Suprapubic skin (tissue), 4 donors: ENCODE measurements around the gene WDR5. TPM values are rescaled to one million over a fixed set of nuclear protein-coding genes. Genes with fewer than 3 reads are reported as not detected.

ENCODE experiments used
- DNase-seq, 2 donors: peaks; one replicate each; pipeline ENCODE4 v3.0.0-alpha.2; 2019; ENCODE audit warnings: low spot score in 2 of 2
- H3K27ac ChIP-seq: fragments of 200-600 bp; sonication (generic); one replicate; pipeline ENCODE4 v1.5.1; 2019
- H3K27me3 ChIP-seq: fragments of 200-600 bp; sonication (generic); one replicate; pipeline ENCODE4 v1.5.1; 2019
- H3K36me3 ChIP-seq: fragments of 200-600 bp; sonication (generic); one replicate; pipeline ENCODE4 v1.5.1; 2019
- H3K4me1 ChIP-seq: fragments of 200-600 bp; sonication (generic); one replicate; pipeline ENCODE4 v1.5.1; 2019
- H3K4me3 ChIP-seq: fragments of 200-600 bp; sonication (generic); one replicate; pipeline ENCODE4 v1.5.1; 2019; ENCODE audit warnings: mild to moderate bottlenecking
- H3K9me3 ChIP-seq: fragments of 200-600 bp; sonication (generic); one replicate; pipeline ENCODE4 v1.5.1; 2019
- EP300 ChIP-seq: sonication (generic); formaldehyde crosslinking; IDR thresholded peaks from one replicate; pipeline ENCODE4 v1.6.1; 2017; ENCODE audit warnings: antibody characterized with exemption
- POLR2A ChIP-seq, 2 donors: fragments of 450-650 bp; IDR thresholded peaks; one replicate each; pipeline ENCODE4 v1.6.1; 2017; ENCODE audit warnings: antibody characterized with exemption in 2 of 2, mild to moderate bottlenecking in 2 of 2, moderate library complexity in 2 of 2
- POLR2AphosphoS5 ChIP-seq, 3 donors: sonication (generic); formaldehyde crosslinking; IDR thresholded peaks; one replicate each; pipeline ENCODE4 v1.6.1; 2017; ENCODE audit warnings: antibody characterized with exemption in 3 of 3
- WGBS: methylation state at CpG from one replicate; pipeline ENCODE4 v1.1.5; 2018; 5-methylcytosine and 5-hydroxymethylcytosine counted together
- total RNA-seq, 4 donors: library from RNA; depleted of rRNA; stranded (reverse); fragments of >200 nt; gene quantifications; one replicate each; pipeline ENCODE4 v1.1.0, GENCODE V29; 2016
- TF ChIP-seq, protein P1 (sequence below), 2 donors: fragments of 200-600 bp in 1 of 2; fragments of 450-650 bp in 1 of 2; sonication (generic) in 1 of 2; IDR thresholded peaks; one replicate each; pipeline ENCODE4 v1.5.1; 2016 to 2019; ENCODE audit warnings: antibody characterized with exemption in 2 of 2, mild to moderate bottlenecking in 1 of 2, moderate library complexity in 1 of 2

The WDR5 gene
- total RNA-seq, 4 donors from 2014 or later, result 21.7 to 37.8 (median 26.5) TPM

DNA sequence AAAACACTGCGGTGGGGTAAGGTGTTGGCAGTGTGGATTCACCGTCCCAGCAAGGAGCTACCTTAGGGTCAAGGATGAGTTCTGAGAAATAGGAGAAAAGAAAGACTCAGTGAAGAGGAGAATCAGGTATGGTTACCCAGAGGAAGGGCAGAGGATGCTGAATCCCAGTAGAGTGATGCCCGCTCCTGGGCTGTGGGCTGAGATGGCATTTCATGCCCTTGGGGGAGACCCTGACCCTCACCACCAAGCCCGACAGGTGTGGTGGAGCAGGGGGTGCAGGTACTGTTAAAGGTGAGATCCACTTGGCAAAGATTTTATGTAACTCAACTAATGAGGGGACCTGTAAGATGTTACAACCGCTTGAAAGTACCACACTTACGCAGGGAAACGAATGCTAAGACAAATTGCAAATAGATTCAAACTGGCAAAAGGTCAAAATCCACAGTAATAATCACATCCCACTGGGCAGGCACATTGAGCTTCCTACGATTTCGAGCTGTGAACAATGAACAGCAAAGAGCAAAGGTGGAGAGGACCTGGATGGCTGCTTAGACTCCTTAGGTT is 26.4 kb downstream of the WDR5 start:
- peaks cover 27% of the 10 kb centered on the region for H3K36me3 ChIP-seq
- no peak overlapping the region for H3K4me3 ChIP-seq
- H3K9me3 ChIP-seq, result no peaks in the 10 kb centered on the region
- H3K4me1 ChIP-seq, result peaks cover 7% of the 10 kb centered on the region
- DNase-seq, result no peak
- TF ChIP-seq, protein P1, sequence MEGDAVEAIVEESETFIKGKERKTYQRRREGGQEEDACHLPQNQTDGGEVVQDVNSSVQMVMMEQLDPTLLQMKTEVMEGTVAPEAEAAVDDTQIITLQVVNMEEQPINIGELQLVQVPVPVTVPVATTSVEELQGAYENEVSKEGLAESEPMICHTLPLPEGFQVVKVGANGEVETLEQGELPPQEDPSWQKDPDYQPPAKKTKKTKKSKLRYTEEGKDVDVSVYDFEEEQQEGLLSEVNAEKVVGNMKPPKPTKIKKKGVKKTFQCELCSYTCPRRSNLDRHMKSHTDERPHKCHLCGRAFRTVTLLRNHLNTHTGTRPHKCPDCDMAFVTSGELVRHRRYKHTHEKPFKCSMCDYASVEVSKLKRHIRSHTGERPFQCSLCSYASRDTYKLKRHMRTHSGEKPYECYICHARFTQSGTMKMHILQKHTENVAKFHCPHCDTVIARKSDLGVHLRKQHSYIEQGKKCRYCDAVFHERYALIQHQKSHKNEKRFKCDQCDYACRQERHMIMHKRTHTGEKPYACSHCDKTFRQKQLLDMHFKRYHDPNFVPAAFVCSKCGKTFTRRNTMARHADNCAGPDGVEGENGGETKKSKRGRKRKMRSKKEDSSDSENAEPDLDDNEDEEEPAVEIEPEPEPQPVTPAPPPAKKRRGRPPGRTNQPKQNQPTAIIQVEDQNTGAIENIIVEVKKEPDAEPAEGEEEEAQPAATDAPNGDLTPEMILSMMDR (IDR thresholded peaks at IDR 0.05), result no peak
- TF ChIP-seq EP300, result no peak
- no peak for TF ChIP-seq POLR2AphosphoS5 (IDR thresholded peaks at IDR 0.05)
- no peak for TF ChIP-seq POLR2A (IDR thresholded peaks at IDR 0.05)
- WGBS, result 86% methylated on average over 9 of the region's 9 CpGs
- H3K27me3 ChIP-seq, result no peaks in the 10 kb centered on the region
- H3K27ac ChIP-seq, result no peak overlapping the region

DNA sequence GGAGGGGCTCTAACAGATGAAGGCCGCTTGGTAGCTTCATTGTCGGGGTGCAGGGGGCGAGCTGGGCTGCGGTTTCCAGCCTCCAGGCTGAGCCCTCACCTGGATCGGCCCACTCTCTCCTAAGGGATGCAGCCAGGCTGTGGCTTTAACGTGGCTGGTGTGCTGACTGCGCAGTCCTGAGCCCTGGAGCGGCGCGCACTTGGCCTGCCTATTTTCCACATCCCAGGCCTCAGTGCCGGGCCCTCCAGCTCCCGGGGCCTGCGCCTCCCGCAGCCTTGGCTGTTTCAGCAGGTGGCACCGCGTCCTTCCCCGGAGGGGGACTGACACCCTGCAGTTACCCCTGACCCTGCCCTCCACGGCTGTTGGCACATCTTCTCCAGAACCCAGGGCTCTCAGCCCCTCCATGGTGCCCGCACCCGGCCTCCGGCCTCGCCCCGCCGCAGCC is 27.1 kb downstream of the WDR5 start:
- no peaks in the 10 kb centered on the region for H3K27me3 ChIP-seq
- 72% methylated on average over 13 of the region's 24 CpGs for WGBS
- no peak for DNase-seq
- TF ChIP-seq POLR2A (IDR thresholded peaks at IDR 0.05) (no peak), EP300 (no peak), POLR2AphosphoS5 (IDR thresholded peaks at IDR 0.05) (no peak)
- TF ChIP-seq, protein P1 (IDR thresholded peaks at IDR 0.05), result no peak
- H3K9me3 ChIP-seq, result no peaks in the 10 kb centered on the region
- peaks cover 20% of the 10 kb centered on the region for H3K36me3 ChIP-seq
- H3K4me3 ChIP-seq, result no peak overlapping the region
- no peak overlapping the region for H3K27ac ChIP-seq
- H3K4me1 ChIP-seq, result peaks cover 7% of the 10 kb centered on the region

DNA sequence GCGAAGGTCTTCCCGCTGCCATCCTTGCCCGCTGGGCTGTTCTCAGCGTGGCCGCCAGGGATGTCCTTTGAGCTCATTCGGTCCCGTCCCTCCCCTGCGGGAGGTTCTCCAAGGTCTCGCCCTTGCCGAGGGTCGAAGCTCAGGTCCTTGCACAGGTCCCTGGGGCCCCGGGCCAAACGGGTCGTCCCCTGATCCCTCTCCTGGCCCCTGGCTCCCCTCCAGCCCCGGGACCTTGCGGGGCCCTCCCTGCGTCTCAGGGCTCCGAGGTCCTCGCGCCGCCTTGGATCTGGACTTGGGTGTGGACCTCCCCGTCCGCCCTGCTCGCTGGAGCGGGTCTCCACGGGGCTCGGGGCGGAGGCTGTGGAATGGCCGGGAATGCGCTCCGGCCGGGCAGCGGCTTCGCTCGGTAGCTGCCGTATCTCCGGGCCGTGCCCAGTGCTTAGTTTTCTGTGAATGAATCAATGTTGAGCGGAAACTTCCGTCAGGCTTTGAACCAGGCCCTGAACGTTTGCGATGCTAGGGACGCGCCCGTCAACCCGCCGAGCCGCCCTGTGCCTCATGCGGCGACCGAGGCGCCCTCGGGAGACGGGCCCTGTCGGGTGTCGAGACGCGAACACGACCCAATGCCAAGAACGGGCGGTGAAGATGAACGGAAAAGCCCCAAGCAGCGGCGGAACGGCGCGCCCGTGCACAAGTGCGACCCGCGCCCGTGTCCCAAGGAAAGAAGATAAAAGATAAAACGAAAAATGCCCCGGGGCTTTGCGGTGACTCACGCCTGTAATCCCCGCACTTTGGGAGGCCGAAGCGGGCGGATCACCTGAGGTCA is 27.7 kb downstream of the WDR5 start:
- 15% methylated on average over 49 of the region's 80 CpGs for WGBS
- TF ChIP-seq EP300 (no peak), POLR2A (IDR thresholded peaks at IDR 0.05) (no peak), POLR2AphosphoS5 (IDR thresholded peaks at IDR 0.05) (no peak)
- TF ChIP-seq, protein P1 (IDR thresholded peaks at IDR 0.05), result peak in 1 of 2 donors; percentile 46
- Histone ChIP-seq H3K9me3 (no peaks in the 10 kb centered on the region), H3K4me1 (peaks cover 7% of the 10 kb centered on the region), H3K27ac (no peak overlapping the region), H3K36me3 (peaks cover 14% of the 10 kb centered on the region), H3K27me3 (no peaks in the 10 kb centered on the region), H3K4me3 (no peak overlapping the region)
- peak; percentile 86 to 89 for DNase-seq

DNA sequence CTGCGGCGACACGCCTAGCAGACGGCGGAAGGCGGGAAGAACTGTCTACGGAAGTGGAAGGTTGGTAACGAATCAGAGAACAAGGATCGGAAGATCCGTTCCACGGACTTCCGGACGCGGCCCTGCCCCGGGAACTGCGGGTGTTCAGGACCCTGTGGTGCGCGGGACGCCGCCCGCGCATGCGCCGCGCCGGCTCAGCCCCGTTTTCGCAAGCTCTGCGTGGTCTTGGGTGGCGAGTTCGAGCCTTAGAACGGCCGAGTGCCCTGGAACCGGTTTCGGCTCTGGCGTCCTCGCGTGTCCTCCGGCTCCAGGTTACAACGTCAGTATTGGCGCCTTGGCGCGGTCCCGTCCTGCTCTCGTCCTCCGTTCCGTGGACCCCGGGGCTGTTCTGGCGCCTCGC is 29.0 kb downstream of the WDR5 start:
- H3K9me3 ChIP-seq, result no peaks in the 10 kb centered on the region
- TF ChIP-seq POLR2AphosphoS5 (IDR thresholded peaks at IDR 0.05) (no peak), POLR2A (IDR thresholded peaks at IDR 0.05) (no peak), EP300 (no peak)
- TF ChIP-seq, protein P1 (IDR thresholded peaks at IDR 0.05), result no peak
- WGBS, result under 1% methylated on average over 21 of the region's 50 CpGs
- H3K4me1 ChIP-seq, result peaks cover 7% of the 10 kb centered on the region
- H3K4me3 ChIP-seq, result no peak overlapping the region
- no peaks in the 10 kb centered on the region for H3K27me3 ChIP-seq
- no peak for DNase-seq
- peaks cover 4% of the 10 kb centered on the region for H3K36me3 ChIP-seq
- H3K27ac ChIP-seq, result no peak overlapping the region
